Type B pancreatic cell (in vitro differentiated cells): Measurements from ENCODE around the gene POLK. TPM values are rescaled to one million over a fixed set of nuclear protein-coding genes. Genes with fewer than 3 reads are reported as not detected.

Source experiments
- DNase-seq: peaks from one replicate; pipeline ENCODE4 v3.0.0; 2021; ENCODE audit warnings: mixed read lengths; ENCODE audit not compliant: unreplicated experiment; ENCODE audit errors: extremely low spot score
- H3K27ac Mint-ChIP-seq: 2 replicates; pipeline ENCODE4 v1.8.0; 2021; ENCODE audit warnings: mild to moderate bottlenecking, mixed read lengths
- H3K27me3 Mint-ChIP-seq: 2 replicates; pipeline ENCODE4 v1.8.0; 2021; ENCODE audit warnings: mixed read lengths
- H3K36me3 Mint-ChIP-seq: 2 replicates; pipeline ENCODE4 v1.8.0; 2021; ENCODE audit warnings: mixed read lengths
- H3K4me1 Mint-ChIP-seq: one replicate; pipeline ENCODE4 v1.8.0; 2021; ENCODE audit warnings: mixed read lengths; ENCODE audit not compliant: unreplicated experiment
- H3K4me3 Mint-ChIP-seq: 2 replicates; pipeline ENCODE4 v1.8.0; 2021; ENCODE audit warnings: mild to moderate bottlenecking, mixed read lengths
- H3K9me3 Mint-ChIP-seq: 2 replicates; pipeline ENCODE4 v1.8.0; 2021; ENCODE audit warnings: mixed read lengths
- total RNA-seq: library from RNA; stranded (reverse); gene quantifications from 2 replicates; pipeline ENCODE4 v1.2.1, GENCODE V29; 2021; ENCODE audit warnings: low replicate concordance
- TF ChIP-seq, protein P1 (sequence below): fragments of 200-600 bp; sonication (generic); conservative IDR thresholded peaks from 2 replicates; pipeline ENCODE4 v1.5.0; 2021; ENCODE audit warnings: antibody characterized with exemption, mild to moderate bottlenecking

The POLK gene
- total RNA-seq, 1 donor from 2014 or later, result 21.2 TPM

GRCh38 chr5:75469017-75469416 is 42.7 kb upstream of the POLK start:
- TF ChIP-seq, protein P1, sequence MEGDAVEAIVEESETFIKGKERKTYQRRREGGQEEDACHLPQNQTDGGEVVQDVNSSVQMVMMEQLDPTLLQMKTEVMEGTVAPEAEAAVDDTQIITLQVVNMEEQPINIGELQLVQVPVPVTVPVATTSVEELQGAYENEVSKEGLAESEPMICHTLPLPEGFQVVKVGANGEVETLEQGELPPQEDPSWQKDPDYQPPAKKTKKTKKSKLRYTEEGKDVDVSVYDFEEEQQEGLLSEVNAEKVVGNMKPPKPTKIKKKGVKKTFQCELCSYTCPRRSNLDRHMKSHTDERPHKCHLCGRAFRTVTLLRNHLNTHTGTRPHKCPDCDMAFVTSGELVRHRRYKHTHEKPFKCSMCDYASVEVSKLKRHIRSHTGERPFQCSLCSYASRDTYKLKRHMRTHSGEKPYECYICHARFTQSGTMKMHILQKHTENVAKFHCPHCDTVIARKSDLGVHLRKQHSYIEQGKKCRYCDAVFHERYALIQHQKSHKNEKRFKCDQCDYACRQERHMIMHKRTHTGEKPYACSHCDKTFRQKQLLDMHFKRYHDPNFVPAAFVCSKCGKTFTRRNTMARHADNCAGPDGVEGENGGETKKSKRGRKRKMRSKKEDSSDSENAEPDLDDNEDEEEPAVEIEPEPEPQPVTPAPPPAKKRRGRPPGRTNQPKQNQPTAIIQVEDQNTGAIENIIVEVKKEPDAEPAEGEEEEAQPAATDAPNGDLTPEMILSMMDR, result no peak

GRCh38 chr5:75471193-75471592 is 40.5 kb upstream of the POLK start:
- no peak for DNase-seq
- TF ChIP-seq, protein P1, result no peak
- H3K36me3 Mint-ChIP-seq, result peaks cover 24% of the 10 kb centered on the region
- H3K27ac Mint-ChIP-seq, result no peak overlapping the region
- H3K4me3 Mint-ChIP-seq, result no peak overlapping the region
- H3K27me3 Mint-ChIP-seq, result no peaks in the 10 kb centered on the region
- peaks cover 3% of the 10 kb centered on the region for H3K9me3 Mint-ChIP-seq
- H3K4me1 Mint-ChIP-seq, result peaks cover 15% of the 10 kb centered on the region

More at GRCh38 chr5:75469017-75469416, 42.7 kb upstream of the POLK start:
- Mint-ChIP-seq H3K36me3 (peaks cover 27% of the 10 kb centered on the region), H3K4me1 (peaks cover 26% of the 10 kb centered on the region), H3K27me3 (no peaks in the 10 kb centered on the region), H3K27ac (no peak overlapping the region), H3K4me3 (no peak overlapping the region), H3K9me3 (peaks cover 3% of the 10 kb centered on the region)
- DNase-seq, result no peak

DNA sequence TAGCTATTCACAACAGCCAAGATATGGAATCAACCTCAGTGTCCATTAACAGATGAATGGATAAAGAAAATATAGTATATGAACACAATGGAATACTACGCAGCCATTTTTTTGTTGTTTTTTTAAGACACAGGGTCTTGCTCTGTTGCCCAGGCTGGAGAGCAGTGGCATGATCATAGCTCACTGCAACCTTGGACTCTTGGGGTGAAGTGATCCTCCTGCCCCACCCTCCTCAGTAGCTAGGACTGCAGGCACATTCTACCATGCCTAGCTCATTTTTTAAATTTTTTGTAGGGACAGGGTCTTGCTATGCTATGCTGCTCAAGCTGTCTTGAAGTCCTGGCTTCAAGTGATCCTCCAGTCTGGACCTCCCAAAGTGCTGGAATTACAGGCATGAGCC is 38.7 kb upstream of the POLK start:
- peaks cover 9% of the 10 kb centered on the region for H3K4me1 Mint-ChIP-seq
- H3K9me3 Mint-ChIP-seq, result peaks cover 3% of the 10 kb centered on the region
- no peak for DNase-seq
- H3K4me3 Mint-ChIP-seq, result no peak overlapping the region
- no peaks in the 10 kb centered on the region for H3K27me3 Mint-ChIP-seq
- no peak overlapping the region for H3K27ac Mint-ChIP-seq
- H3K36me3 Mint-ChIP-seq, result peaks cover 24% of the 10 kb centered on the region
- TF ChIP-seq, protein P1, result no peak

GRCh38 chr5:75473463-75473862 is 38.2 kb upstream of the POLK start:
- Mint-ChIP-seq H3K27me3 (no peaks in the 10 kb centered on the region), H3K4me3 (no peak overlapping the region), H3K36me3 (peaks cover 24% of the 10 kb centered on the region), H3K9me3 (peaks cover 3% of the 10 kb centered on the region), H3K27ac (no peak overlapping the region), H3K4me1 (peaks cover 9% of the 10 kb centered on the region)
- no peak for DNase-seq
- TF ChIP-seq, protein P1, result no peak

DNA sequence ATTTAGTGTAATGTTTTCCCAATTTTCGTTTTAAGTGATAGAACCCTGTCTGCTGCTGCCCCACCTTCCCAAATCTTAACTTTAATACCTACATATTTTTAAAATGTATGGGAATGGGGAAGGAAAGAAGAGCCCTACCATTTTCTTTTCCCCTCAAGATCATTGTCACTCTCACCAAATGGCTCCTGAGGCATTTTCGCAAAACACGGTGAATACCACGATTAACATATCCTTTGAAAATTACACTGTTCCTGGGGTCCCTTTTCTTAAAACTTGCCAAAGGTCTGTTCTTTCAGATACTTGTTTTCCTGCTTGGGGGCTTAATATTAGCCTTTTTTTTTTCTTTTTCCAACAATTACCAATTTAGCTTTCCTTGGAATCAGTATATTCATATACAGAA is 36.3 kb upstream of the POLK start:
- DNase-seq, result no peak
- peaks cover 11% of the 10 kb centered on the region for H3K36me3 Mint-ChIP-seq
- H3K27me3 Mint-ChIP-seq, result no peaks in the 10 kb centered on the region
- no peak overlapping the region for H3K4me3 Mint-ChIP-seq
- H3K4me1 Mint-ChIP-seq, result peaks cover 9% of the 10 kb centered on the region
- no peak overlapping the region for H3K27ac Mint-ChIP-seq
- TF ChIP-seq, protein P1, result no peak
- no peaks in the 10 kb centered on the region for H3K9me3 Mint-ChIP-seq

DNA sequence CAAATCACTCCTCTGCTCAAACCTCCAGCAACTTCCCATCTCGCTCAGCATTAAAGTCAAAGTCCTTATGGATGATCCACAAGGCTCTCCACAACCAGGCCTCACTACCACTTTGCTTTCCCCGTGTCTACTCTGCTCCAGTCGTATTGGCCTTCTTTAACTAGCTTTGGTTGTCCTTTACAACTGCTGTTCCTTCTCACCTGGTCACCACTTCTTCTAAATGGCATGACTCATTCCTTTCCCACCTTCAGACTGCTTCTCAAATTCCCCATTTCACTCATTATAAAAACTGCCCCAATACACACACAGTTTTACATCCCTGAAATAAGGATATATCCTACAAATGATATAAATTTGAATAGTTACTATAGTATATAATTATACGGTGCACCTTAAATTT is 30.7 kb upstream of the POLK start:
- DNase-seq, result no peak
- H3K27me3 Mint-ChIP-seq, result no peaks in the 10 kb centered on the region
- H3K9me3 Mint-ChIP-seq, result peaks cover 12% of the 10 kb centered on the region
- no peaks in the 10 kb centered on the region for H3K4me1 Mint-ChIP-seq
- TF ChIP-seq, protein P1, result no peak
- no peak overlapping the region for H3K27ac Mint-ChIP-seq
- no peak overlapping the region for H3K4me3 Mint-ChIP-seq
- H3K36me3 Mint-ChIP-seq, result peaks cover 38% of the 10 kb centered on the region
